NOMO-1 (cell line): ENCODE results near the gene CDC42BPB.

Experiments used
- DNase-seq, 2 experiments: peaks; one replicate each; lab custom pipeline; 2025; ENCODE audit not compliant: unreplicated experiment in 2 of 2; lab: John Stamatoyannopoulos, UW

Gene CDC42BPB

DNA sequence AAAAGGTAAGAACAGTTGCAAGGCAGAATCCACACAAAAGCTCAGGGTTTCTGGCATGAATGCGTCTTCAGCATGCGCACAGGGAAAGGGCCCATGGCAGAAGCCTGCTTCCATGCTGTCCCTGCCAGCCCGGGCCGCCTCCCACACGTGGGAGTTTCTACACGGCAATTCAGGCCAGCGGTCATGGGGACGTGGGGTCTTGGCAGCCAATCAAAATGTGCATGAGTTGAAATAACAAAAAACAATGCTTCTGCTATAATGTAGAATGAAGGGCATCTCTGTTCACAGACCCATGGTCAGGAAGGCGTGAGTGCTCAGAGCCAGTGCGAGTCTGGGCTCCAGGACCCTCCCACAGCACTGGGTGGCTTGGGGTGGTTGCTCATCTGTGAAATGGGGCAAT is 106.3 kb downstream of the CDC42BPB start:
- no peak for DNase-seq

DNA sequence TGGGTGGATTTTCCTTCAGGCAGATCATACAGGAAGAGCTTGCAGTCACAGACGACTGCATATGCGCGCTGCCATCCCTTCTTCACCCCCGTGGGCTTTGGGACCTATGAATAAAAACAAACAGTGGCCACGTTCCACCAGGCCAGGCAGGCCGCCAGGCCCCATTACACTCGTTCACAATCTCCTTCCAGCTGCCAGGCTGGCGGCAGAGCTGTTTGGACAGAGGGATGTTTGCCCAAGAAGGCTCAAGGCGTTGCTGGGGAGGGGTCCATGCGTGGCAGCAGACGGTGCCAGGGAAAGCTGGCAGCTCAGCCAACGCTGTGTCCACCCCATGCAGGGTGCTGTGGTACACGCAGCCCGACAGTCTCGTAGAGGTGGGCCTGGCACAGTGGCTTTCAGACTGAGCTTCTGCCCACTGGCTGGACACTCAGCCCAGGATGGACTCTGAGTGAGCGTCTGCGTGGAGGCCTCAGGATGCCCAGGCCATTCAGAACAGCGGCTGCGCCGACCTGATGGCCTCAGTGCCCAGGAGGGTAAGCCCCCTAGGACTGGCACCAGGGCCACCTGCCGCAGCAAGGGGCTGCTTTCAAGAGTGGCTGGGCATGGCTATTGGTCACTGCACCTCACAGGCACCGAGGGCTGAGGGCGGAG is 107.4 kb downstream of the CDC42BPB start:
- DNase-seq: no peak

DNA sequence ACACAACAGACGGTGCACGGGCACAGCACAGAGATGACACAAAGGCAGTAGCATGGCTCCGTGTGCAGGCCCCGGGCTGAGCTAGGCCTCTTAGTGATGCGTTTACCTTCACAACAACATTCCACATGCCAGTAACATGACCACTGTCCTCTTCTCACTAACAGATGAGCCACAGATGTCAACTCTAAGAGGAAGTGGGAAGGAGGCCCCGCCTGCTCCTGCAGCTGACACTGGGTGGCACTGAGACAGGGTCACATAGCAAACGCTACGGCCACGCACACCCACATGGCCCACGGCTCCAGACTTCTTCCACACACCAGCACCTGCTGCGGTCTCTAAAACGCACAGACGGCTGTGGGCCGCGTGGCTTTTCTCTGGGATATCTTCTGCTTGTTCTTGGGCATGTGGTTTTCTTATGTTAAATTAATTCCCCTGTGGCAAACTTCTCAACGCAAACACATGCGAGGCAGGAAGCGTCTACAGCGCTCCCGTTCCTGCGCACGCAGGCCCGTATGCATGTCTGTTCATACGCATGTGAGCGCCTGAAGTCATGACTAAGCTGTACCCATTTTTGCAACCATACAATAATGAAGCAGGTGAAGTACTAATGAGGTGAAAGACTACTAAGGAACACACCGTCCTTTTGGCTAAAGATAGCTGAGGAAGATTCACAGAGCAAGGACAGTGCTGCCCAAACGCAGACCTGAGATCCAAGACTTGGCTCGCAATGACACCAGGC is 108.1 kb downstream of the CDC42BPB start:
- peak; percentile 35 to 83 for DNase-seq

DNA sequence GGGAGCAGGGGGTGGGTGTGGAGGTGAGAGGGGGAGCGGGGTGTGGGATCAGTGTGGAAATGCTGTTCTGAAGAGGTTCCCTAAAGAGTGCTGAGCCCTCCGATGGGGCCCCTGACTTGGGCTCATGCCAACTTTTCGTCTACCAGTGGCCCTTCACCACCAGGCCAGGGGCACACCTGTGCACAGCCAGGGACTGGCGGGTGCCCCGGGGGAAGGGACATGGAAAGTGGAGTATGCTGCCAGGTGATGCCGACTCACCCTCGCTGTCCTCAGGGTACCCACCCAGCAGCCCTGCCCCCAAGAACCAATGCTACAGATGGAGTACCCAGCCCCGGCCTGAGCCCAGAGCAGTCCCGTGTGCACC is 108.7 kb downstream of the CDC42BPB start:
- DNase-seq: no peak

DNA sequence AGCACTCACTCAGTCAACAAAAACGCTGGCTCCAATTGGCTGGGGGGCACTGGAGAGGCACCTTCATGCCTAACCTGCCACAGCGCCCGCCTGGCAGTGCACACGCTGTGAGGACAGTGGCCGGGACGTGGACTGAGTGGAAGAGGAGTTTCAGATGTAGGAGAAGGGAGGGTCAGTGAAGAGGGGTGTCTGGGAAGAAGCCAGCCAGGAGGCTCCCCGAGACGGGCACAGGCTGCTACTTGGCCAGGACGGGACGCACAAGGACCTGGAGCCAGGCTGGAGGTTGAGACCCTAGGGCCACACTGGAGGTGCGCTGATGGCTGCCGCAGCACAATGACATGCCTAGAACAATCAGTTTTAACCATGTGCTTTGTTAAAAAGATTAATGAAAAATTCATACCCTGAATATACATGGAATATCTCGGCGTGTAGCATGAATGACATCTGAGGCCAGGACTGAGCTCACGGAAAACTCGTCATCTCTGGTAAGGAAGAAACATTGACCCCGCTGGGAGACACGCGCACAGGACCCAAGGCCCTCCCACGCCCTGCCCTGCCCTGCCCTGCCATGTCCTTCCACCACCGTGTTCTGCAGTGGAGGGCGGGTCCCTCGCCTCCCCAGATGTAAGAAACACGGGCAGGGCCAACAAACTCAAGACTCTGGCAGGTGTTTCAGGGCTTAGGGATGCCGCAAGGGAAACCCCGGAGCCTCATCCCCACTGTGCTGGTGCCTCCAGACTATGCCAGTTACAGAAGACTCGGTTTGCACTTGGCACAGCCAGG is 109.8 kb downstream of the CDC42BPB start:
- no peak for DNase-seq

DNA sequence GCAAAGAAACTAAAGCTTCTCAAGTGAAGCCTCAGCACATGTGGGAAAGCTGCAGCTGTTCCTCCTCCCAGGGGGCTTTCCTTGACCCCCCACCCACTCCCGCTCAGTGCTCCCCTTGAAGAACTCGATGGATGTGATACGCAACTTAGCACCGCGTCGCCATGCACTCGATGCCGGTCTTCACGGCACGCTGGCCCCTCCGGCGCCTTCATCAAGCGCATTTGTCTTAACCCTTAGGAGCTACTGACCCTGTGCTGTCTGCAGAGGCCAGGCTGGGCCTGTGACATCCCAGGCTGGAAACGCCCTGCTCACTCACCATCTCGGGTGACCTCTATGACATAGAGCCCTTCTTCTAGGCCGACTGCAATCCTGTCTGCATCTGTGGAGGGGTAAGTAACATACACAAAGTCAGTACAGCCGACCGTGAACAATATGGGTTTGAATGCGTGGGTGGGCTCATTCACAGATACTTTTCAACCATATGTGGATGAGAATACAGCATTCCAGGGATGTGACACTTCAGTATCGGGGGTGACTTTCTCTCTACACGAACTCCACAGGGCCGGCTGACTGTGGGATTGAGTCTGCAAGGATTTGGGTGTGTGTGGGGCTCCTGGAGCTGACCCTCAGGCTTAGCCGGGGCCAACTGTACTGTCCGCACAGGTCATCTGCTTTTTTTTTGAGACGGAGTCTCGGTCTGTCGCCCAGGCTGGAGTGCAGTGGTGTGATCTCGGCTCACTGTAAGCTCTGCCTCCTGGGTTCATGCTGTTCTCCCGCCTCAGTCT is 111.8 kb downstream of the CDC42BPB start:
- DNase-seq: no peak

DNA sequence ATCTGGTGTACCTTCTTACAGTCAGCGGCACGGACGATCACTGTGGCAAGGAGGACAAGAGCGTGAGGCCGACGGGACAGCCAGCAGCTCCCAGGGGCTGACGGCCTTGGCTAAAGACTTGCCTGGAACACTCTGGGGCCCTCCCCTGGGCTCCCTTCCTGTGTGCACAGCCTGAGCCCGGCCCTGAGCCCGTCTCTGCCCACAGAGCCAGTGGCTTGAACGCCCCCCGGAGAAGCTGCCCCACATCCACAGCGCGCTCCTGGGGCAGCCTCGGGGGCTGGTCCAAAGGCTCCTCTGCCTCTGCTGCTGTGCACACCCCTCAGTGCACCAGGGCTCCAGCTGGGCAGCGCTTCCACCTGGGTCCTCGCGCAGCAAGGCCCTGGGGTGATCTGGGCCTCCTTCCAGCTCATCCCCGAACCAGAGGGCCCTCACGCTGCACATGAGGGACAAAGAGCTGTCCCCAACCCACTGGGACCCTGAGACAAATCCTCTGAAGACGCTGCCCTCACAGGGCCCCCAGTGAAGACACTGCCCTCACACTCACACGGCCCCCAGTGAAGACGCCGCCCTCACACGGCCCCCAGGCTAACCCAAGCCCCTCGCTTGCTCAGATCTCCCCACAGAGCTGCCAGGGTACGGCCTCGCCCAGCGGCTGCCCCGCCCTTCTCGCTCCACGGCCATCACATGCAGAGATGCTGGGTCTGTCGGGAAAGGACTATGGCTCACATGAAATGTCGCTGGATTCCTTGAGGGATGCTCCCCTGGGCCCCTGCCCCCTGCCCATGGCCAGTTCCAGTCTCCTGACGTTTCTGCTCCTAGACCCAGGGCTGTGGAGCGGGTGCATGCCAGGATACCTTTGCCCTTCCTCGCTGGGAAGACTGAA is 112.7 kb downstream of the CDC42BPB start:
- DNase-seq: no peak

DNA sequence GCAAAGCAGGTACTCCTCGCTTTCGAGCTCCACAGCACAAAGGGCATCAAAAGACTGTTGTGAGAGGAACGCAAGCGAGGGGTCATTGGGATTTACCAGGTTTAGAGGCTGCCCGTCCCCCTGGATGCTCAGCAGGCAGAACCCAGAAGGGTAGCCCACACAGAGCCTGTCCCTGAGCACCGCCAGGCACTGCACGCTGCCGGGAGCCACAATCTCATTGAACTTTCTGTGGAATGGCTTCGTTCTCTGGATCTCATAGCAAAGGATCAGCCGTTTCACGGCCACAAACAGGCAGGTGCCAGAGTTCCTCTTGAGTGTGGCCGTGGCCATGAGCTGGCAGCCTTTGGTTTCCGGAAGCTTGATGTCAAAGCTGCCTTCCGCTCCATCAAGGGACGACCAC is 113.4 kb downstream of the CDC42BPB start:
- DNase-seq: no peak

DNA sequence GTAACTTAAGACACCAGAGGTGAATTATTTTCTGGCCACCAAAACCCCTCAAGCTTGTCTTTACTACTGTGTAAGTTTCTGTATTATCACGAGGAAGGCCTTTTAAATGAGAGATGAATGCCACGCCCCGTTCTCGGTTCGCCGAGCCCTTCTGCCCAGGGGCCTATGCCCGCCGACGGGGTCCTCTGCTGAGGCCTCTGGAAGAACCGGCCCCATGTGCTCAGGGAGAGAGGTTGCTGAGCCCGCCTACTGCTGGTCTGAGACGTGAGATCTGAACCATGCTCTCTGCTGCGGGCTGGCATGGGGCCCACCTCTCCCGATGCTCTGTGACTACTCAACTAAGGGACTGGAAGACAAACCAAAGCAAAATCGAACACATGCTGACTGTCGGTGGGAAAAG is 113.9 kb downstream of the CDC42BPB start:
- no peak for DNase-seq

DNA sequence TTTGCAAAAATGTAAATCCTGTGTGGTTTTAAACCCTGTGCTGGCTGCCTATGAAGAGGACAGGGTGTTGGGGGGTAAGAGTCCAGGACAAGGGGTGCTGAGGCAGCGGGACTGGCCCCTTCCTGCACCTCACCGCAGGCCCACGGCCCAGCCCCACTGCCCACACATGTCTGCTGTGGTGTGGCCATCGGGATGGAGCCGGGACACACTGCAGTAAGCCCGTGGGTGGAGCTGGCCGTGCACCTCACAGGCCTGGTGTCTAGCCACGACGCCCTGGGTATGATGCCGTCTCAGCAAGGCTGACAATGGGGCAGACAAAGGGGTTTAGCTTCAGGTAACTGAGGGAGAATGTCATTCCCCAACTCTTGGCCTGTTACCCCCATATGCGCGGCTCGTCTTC is 115.3 kb downstream of the CDC42BPB start:
- DNase-seq: no peak

DNA sequence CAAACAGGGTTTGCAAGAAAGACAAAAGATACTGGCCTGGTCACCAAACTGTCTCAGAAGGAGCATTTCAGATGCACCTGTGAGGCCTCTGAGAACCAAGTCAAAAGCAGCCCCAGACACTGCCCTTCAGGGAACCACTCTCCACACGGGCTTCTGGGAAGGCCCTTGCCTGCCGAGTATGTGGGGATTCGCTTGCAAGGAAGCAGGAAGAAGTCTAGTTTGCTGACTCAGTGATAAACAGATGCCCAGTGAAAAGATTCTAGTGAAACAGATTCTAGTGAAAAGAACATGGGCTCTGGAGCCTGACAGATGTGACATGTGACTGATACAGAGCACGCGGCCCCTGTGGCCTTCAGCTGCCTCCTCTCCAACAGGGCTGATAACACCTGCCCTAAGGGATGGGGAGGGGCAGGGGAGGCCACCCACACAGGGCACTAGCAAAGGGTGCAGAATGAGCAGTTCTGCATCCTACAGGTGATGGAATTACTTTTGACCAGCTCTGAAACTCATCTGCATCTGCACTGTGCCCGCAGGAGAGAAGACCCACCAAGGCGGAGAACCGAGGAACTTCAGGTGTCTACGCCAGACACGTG is 115.8 kb downstream of the CDC42BPB start:
- no peak for DNase-seq

DNA sequence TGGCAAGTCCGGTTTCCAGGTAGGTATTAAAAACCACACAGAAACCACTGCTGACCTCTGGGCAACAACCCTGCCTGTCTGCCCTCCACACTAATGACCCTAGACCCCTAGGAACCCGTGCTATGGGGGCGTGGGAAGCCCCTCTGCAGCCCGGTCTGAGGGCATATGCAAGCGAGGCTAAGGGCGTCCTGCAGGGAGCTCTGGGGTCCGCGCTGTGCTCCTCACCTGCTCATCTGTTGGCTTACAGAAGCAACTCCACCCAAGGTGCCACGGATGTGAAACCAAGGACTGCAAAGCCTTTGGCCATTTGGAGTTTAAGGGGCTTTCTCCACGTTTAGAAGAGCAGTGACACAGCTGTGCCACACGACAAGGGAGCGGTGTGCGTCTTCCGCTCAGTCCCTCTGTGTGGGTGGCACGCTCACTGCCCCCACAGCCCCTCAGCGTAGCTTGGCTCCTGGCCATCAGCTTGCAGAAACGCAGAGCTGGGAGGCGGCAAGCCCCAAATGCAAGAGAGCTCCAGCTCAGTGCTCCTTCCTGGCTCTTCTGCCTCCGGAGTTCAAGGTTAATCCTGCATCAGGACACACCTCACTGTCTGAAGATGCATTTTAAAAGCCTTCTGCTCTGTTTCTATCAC is 116.5 kb downstream of the CDC42BPB start:
- no peak for DNase-seq

DNA sequence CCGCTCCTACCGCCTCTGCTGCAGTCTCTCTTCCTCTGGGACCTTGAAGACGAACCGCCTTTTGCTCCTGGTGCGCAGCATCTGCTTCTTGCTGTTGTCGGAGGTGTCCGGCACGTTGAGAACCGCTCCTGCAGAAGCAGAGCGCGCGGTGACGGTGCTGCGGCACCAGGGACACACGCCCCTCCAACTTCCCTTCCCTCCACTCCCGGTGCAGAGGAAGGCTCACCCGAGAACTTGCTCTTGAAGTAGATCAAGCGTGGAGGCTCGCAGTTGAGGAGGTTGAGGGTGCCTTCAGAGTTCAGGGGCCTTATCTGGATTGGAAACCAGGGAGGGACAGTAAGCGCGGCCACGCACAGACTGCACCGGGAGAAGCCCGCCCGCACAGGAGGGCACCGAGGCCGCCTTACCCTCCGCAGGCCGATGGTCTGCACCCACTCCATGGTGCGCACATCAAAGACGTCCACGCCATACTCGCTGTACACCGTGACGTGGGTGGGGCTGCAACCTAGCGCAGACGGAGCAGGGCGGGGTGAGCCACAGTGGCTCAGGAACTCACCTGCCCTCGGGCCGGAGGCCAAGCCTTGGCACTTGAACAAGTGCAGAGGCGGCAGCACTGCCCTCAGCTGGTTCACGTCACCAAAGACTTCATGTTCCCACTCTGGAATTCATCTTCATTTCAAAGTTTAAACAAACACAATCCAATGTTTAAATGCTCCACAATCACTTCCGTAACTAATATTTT is 117.4 kb downstream of the CDC42BPB start:
- no peak for DNase-seq

DNA sequence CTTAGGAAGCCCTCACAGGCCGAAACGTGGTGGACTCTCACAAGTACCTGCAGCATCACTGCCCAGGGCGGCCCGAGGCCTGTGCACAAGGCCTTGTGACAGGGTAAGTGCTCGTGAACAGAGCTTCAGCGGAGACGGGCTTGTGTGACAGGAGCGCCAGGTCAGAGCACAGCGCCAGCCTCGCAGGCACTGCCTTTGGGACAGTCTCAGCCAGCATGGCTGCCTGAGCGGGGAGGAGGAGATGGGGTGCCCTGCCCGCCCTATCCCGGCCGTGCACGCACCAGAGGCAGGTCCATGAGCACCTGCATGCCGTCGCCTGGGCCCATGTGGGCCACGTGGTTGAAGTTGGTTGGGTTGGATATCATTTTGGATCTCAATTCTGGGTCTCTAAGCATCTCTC is 118.0 kb downstream of the CDC42BPB start:
- no peak for DNase-seq

DNA sequence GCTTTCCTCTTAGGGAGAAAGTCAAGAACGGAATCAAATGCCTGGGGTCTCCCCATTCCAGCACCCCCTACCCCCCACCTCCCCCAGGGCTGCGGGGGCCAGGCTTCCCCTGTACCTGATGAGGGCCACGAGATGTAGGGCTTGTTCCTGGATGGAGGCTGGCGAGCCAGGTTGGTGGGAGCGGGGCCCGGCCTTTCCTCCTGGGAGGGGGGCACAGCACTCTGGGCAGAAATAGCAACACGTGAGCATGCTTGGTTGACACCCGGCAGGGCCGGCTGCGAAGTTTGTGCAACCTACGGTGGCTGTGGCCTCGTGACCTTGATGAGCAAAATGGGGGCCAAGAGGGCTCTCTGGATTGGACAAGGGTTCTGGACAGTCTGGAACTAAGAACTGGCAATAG is 119.2 kb downstream of the CDC42BPB start:
- DNase-seq: no peak

DNA sequence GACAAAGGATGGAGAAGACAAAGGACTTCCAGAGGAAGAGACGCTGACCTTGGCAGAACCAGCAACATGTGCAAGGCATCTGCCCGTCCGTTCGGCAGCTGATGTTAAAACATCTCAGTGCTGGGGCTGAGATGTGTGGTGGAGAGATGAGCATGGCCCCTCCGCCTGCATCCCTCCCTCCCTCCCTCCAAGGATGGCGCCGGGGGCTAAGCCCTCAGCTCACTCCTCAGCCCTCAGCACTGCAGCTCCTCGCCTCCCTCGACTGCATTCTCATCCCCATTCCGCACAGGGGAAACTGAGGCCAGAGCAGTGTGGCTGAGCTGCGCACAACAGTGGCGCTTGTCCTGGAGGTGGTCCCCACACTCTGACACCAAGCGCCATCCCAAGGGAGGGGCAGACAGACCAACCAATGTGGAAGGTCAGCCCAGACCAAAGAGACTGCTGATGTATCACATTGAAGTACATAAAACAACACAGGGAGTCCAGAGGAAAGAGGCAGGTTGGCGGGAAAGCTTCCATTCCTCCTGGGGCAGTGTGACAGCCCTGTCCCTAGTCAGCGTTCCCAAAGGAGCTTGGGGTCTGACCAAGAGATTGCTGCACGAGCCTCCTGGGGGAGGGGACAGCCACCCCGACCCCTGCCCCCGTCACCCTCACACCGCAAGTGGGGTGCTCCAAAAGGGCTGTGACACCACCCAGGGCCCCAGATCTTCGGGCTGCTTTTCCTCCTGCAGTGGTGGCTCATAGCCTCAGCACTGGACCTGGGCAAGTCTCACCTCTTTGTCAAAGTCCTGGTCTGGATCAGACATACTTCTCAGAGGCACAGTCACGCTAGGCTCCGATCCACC is 119.8 kb downstream of the CDC42BPB start:
- no peak for DNase-seq

DNA sequence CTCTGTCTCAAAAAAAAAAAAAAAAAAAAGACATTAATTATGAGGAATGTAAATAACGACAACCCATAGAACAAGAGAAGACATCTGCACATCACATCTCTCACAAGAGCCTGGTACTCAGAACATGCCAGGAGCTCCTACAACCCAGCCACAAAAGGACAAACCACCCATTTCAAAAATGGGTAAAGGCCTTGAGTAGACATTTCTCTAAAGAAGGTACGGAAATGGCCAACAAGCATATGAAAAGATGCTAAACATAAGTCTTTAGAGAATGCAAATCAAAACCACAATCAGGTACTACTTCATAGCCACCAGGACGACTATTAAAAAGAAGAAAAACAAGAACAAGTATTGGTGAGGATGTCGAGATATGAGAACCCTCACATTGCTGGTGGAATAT is 121.6 kb downstream of the CDC42BPB start:
- no peak for DNase-seq
